Fibroblast of the conjunctiva (primary cell): ENCODE measurements around the gene HOPX.
"Not testable (repeated sequence)": the region's sequence is repeated elsewhere in the genome, so short reads cannot be mapped to it uniquely, and the experiment has no call there.

ENCODE experiments used
- DNase-seq: peaks from one replicate; pipeline ENCODE4 v3.0.0-alpha.2; 2010; ENCODE audit warnings: low read depth

HOPX gene

DNA sequence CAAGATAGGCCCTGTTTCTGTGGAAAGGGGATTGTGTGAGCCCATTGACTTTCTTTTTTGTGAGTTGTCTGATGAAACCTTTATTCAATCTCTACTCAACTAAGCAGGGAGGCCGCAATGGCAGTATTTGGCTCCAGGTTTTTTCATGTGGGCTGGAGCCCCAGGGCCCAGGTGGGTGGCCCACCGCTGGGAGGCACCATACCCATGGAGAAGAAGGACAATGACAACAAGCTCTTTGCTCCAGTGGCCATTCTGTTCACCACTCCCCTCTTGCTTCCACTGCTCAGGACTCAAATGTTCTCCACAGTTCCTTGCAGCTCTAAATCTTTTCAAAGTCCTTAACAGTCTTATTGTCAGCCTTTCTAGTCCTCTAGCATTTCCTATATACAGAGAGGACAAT, 54.1 kb downstream of the HOPX start:
- no peak for DNase-seq

DNA sequence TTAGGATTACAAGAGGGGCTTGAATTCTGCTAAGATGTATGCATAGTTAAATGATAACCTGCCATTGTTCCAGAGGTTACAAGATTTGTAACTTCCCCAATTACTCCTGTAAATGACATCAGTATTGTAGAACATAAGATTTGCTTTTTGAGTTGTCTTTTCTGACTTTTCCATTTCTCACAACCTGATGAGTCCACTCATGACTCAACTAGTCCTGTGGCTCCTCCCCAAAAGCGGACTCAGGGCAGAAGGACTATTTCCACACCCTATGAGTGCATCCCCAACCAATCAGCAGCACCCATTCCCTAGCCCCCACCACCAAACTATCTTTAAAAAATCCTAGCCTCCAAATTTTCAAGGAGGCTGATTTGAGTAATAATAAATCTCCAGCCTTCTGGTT, 54.7 kb downstream of the HOPX start:
- no peak for DNase-seq

GRCh38 chr4:56622176-56622575, 58.9 kb downstream of the HOPX start:
- peak; percentile 17 for DNase-seq

DNA sequence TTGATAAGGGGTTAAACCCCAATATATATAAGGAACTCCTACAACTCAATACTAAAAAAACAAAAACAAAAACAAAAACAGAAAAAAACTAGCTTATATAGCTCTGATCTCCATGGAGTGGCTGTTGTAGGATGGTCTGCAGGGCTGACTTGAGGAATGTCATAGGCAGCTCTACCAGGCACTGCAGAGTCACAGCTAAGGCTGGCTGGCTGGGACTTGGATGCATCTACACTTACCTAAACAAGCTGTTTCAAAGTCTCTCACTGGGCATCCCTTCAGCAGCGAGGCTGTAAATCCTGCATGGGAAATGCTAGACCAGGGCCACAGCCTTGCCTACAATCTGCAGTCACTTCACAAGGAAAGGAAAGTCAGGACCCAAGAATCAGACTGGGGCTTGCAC, 61.3 kb downstream of the HOPX start:
- DNase-seq = no peak

DNA sequence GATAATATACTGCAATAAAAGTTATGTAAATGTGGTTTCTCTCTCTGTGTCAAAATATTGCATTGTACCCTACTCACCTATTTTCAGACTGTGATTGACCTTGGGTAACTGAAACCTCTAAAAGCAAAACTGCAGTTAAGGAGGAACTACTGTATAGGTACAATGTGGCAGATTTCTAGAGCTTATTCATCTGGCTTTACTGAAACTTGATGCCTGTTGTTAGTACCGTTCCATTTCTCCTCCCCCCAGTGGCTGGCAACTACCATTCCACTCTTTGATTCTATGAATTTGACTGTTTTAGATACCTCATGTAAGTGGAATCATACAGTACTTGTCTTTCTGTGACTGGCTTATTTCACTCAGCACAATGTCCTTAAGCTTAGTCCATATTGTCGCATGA, 61.9 kb downstream of the HOPX start:
- DNase-seq = peak; percentile 17

DNA sequence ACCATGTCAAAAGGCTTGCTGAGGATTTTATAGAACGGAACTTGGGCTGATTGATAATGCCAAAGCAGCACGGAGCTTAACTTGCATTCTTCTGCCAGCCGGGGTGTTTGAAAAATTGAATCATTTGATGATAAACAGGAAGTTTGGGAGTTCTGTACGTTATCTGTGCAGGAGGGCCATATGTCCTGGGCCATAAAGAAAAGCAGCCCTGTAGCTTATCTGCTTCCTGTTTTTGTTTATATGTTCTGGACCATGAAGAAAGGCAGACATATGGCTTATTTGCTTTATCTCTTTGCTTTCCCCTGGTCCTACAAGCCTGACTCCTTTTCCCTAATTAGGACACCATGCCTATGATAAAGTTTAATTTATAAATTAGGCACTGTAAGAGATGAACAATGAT, 62.4 kb downstream of the HOPX start:
- DNase-seq = no peak

DNA sequence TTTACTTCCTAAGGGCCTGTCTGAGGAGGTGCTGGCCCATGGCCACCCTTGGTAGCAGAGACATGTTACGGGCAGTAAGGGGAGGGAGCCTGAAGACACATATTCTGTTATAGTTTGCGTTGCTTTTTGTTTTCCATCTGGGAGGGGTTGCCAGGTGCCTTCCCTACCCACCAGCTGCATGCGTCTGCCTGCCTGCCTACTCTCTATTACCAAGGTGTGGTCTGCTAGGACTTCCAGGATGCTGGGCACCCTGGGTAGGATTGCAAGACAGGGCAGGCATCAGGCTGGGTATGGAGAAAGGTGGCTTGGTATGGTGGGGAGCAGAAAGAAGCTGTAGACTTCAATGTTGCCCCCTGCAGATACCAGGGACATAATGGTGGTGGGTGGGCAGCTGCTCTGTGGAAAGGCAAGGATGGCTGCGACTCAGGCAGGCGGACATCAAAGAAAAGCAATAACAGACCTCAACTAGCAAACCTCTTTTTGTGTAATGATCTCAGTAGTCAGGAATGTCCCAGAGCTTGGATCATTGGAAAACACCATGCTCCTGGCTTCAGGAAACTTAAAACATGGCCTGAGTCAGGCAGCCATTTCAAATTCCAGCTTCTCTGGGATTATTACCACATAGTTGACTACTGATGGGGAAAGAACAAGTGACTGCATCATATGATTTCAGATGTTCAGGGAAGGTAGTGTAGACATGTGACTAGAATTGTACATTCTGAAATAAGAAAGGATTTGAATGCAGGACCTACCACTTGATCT, 67.8 kb downstream of the HOPX start:
- no peak for DNase-seq

DNA sequence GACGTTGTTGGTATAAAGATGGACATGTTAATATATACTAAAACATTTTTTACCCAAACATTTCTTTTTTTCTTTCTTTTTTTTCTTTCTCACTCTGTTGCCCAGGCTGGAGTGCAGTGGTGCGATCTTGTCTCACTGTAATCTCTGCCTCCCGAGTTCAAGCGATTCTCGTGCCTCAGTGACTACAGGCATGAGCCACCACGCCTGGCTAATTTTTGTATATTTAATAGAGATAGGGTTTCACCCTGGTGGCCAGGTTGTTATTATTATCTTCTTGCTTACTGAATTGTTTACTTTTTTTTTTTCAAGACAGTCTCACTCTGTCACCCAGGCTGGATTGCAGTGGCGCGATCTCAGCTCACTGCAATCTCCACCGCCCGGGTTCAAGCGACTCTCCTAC, 68.8 kb downstream of the HOPX start:
- DNase-seq = no peak

DNA sequence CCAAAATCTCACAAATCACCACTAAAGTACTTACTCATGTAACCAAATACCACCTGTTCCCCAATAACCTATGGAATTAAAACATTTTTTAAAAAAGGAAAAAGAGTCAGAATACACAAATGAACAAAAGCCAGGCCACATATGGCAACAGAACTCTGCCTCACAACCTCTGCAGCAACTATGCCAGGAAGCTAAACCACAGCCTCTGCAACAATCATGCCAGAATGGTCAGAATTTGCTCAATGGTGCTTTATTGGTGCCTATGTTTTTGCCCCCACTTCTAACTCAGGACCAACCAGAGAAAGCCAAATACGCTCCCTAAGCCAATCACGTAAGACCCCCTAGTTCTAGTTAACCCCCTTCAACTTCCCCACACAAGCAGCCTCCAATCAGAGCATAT, 69.6 kb downstream of the HOPX start:
- no peak for DNase-seq

GRCh38 chr4:56610170-56610569, 70.9 kb downstream of the HOPX start:
- not testable (repeated sequence) for DNase-seq

- no peak for DNase-seq
Measured at GRCh38 chr4:56607926-56608325, 73.2 kb downstream of the HOPX start.

DNA sequence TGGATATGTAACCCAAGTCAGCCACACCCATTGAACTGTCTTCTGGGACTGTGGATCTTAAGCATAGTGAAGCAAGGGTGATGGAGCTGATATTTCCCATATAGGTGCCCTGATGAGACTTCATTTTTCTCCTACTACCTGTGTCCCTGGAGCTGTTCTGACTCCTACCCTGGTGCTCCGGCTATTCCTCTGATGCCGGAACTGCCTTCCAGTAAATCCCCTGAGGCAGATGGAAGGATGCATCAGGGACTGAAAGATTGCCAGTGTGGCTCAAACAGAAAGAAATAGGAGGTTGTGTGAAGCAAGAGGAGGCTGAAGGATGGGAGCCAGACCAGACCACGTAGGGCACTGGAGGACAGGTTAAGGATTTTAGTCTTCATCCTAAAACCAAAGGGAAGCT, 74.7 kb downstream of the HOPX start:
- no peak for DNase-seq

- not testable (repeated sequence) for DNase-seq
Measured at GRCh38 chr4:56605464-56605863, 75.6 kb downstream of the HOPX start.

DNA sequence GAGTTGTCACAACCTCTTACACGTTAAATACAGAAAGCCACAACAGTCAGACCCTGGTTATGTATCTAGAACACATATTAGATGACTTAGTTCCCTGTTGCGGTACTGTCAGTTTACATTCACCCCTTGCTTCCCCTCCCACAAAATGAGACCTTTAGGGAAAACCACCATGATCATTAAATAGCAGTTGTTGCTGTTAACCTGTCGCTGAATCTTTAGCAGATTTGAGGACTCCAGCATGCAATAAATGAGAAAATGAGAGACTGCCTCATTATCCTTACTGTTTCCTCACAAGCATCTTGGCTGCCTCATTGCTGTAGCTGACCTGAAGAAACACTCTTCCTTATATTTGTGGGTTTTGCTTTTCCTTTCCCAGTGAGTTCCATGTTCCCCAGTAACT, 77.8 kb downstream of the HOPX start:
- DNase-seq = no peak
